ENCODE data around the gene FCER1G.

DNA sequence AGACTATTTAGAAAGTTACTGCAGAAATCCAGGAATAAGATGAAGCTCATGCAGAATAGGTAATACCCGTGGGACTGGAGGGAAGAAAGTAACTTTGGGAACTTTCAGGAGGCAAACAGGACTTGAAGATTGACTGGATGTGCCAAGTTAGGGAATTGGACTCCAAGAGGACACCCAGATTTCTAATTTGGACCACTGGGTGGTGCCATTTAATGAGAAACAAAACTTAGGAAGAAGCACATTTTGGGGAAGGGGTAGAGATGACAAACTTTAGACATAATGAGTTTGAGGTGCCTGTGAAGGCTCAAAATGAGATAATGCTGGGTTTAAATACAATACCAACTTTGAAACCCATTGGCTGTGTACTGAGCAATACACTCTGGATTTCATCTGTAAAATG lies 34.5 kb upstream of the FCER1G start:
- no peak for TF ChIP-seq POLR2A (IDR thresholded peaks at IDR 0.05)
- no peak for TF ChIP-seq CTCF (IDR thresholded peaks at IDR 0.05)
